GM21786 (cell line): ENCODE results near the gene PIAS1.

ENCODE experiments used
- ATAC-seq: cut with Tn5 transposase; IDR thresholded peaks from one replicate; pipeline ENCODE4 v1.9.1; 2021; ENCODE audit not compliant: unreplicated experiment

Gene PIAS1

DNA sequence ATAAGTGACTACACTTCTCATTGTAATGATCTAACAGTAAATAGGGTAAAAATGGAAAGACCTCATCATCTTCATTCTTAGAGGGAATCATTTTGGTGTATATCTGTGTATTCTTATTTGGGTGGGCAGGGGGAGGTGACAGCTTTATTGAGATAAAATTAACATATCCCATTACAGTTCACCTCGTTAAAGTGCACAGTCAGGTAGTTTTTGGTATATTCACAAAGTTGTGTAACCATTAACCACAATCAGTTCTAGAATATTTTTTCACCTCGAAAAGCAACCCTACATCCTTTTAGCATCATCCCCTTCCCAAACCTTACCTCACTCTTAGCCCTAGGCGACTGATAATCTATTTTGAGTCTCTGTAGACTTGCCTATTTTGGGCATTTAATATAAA lies 8.1 kb downstream of the PIAS1 start:
- ATAC-seq = no peak

DNA sequence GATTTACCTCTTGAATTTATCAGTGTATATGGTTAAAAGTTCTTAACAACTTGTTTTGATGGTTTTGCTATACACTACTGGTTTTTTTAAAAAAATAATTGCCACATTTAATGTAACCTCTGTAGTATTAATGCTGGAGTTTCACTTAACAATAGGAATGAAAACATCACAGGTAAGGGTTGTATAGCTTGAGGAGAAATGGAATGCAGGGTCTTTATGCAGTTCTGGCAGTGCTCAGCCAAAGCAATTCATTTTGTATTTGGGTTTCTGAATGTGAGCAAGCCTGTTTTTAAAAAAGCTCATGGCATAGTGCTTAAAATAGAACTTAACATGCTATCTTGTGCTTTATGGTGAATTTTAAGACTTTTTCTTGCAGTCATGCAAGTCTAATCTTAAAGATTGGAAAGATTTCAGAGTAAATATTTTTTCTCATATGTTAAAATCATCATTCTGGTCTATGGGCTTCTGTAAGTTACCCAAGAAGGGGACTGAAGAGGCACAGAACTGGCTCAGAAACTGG lies 8.9 kb downstream of the PIAS1 start:
- no peak for ATAC-seq

DNA sequence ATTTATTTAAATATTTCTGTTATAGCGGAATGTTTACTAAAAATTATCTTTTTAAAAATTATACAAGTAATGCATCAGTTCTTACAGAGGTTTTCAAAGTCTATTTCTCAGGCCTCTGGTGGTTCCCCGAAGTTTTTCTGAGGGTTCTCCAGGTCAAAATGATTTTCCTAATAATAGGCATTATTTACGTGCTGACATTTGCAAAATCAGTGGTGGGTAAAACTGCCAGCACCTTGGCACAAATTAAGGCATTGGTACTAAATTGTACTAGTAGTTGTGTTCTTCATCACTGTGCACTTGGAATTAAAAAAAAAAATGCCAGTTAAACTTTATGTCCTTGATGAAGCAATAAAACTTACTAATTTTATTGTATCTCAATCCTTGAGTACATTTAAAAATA lies 9.5 kb downstream of the PIAS1 start:
- no peak for ATAC-seq

DNA sequence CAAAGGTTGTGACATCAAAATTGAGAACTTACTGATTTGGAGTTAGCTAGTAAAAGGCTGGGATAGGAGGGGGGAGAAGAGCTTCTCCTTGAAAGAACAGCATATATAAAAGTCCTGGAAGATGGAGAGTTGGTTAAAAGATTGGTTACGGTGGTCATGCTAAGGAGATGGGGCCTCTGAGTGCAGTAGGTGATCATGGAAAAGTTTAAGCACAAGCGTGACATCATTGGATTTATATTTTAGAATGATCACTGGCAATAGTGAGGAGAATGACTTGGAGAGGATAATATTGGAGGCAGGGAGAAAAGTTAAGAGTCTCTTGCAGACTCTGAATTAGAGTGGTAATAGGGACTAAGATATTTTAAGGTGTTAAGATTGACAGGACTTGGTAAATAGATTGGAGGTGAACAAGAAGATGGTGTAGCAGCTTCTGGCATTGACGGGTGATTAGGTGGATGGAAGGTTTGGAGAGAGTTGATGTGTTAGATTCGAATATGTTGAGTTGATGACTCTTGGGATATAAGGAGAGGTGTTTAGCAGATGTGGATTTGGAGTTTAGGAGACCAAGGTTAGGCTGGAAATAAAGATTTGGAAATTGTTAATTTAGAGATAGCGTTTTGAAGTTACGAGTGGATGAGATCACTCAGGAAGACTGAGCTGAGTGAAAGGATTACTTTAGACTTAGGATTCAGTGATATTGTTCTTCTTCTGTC lies 19.6 kb downstream of the PIAS1 start:
- ATAC-seq = no peak

DNA sequence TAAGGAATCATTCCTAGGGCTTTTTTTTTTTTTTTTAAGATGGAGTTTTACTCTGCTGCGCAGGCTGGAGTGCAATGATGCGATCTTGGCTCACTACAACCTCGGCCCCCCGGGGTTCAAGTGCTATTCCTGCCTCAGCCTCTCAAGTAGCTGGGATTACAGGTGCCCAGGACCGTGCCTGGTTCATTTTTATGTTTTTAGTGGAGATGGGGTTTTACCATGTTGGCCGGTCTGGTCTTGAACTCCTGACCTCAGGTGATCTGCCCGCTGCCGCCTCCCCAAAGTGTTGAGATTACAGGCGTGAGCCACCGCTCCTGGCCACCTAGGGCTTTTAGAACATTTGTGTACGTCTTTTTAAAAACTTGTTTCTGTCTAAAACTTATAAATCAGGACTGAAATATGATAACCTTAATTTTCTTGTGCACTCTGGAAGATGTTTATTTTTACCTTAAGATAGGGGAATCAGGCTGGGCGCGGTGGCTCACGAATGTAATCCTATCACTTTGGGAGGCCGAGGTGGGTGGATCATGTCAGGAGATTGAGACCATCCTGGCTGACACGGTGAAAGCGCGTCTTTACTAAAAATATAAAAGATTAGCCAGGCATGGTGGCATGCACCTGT lies 21.8 kb downstream of the PIAS1 start:
- ATAC-seq = no peak

DNA sequence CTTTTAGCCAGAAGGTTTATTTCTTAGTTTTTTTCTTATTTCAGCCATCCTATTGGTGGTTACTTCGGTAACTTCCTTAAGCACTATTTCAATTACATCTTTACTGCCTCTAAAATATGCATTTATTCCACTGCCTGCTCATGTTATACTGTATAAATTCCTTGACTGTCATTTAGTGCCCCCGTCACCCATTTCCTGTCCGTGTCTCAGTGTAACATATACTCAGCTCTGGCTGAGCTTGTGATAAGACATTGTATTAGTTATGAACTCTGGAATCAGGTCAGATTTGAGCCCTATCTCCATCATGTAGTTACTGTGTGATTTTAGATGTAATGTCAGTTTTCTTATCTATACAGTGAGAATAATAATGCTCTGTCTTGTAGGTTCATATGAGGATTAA lies 24.2 kb downstream of the PIAS1 start:
- no peak for ATAC-seq

DNA sequence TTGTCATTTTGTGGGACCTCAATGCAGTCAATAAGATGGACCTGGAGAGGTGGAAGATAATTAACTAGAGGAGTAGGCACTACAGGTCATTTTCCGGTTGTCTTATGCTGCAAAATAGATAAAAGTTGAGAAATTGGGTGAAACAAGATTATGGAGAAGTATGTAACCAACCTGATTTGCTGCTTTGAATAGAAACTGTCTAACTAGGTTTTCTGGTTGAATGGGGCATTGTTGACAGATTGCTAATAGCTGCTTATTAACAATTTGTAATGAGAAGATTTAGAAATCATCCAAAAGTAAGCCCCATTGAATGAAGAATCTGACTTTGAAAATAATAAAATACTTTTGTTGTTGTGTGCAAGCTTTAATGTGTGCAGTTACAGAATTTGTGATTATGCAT lies 26.2 kb downstream of the PIAS1 start:
- no peak for ATAC-seq

DNA sequence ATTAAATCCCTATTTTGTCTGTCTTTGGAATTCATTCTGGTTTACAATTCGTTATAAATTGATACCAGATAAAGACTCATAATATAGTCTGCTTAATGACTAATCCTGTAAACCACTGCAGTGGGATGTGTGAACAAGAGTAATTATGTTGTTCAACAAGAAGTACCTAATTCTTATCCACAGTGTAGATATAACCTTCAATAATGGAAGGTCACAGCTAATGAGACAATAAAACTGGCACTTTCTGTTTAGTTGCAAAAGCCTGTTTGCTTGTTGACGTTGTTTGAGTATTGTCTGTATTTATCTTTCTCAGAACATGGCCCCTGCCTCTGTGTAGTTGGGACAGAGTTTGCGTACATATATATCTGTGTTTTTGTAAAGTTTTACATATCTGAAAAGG lies 26.7 kb downstream of the PIAS1 start:
- no peak for ATAC-seq

DNA sequence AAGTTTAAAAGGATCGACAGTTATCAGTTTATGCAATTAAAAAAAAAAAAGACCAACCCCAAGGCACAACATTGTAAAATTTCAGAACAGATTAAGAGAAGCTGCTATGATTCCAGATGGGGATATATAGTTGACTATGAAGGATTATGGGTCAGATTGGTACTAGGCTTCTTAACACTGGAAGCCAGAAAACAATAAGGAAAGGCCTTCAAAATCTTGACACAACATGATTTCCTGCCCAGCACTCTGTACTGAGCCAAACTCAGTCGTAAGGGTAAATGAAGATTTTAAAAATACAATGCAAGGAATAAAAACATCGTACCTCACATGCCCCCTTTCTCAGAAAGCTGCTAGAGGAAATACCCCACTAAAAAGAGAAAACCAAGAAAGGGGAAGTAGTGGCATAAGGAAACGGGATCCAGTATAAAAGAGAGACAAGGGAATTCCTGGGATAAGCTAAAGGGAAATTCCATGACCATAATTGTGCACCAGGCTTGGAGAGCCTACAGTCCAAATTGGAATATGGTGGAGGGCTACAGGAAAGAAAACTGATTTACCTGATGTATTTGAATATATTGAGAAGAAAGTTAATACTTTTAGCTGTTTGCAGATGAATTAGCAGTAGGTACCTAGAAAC lies 27.9 kb downstream of the PIAS1 start:
- no peak for ATAC-seq

DNA sequence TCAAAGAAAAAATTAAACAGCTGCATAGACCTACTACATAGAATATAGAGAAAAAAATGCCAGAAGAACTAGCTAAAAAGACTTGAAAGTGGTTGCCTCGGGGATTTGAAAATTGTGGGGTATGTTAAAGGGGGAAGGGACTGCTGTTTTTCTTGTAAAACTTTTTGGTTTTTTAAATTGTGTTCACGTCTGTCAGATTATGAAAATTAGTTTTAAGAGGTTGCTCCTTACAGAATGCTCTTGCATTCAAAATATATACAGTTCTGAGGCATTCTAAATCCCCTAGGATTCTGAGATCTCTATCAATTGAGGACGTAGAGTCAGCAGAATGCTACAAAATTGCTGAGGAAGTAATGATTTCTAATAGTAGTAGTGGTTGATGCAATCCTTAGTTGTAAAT lies 28.6 kb downstream of the PIAS1 start:
- no peak for ATAC-seq

DNA sequence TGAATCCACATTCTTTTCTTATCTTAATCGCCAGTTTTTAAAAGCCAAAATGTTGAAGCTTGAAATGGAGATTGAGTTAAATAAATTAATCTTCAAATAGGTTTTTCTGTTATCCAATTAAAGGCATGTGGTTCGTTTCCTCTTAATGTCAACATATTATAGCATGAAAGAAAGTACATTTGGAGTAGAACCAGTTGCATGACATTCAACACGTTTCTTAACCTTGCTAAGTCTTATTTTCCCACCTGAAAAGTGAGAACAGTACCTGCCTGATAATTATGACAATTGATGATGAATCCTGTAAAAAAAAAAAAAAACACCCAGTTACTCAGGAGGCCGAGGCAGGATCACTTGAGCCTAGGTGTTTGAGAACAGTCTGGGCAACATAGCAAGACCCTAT lies 29.3 kb downstream of the PIAS1 start:
- ATAC-seq = no peak

DNA sequence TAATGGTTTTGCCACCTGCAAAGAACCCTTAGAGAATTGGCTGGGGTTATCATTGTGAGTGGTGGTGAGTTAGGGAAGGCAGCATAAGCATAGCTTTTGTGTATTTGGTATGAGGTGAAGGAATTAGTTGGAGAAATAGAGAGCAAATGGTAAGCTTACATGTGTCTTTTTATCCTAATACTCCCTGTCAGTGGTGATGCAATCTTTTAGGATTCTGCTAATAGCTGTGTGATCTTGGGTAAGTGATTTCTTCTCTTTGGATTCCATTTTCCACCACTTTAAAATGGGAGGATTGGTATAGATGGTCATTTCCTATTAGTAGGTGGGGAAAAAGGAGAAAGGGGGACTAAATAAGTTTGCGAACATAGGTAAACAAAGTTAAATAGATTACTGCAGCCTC lies 30.9 kb downstream of the PIAS1 start:
- no peak for ATAC-seq

DNA sequence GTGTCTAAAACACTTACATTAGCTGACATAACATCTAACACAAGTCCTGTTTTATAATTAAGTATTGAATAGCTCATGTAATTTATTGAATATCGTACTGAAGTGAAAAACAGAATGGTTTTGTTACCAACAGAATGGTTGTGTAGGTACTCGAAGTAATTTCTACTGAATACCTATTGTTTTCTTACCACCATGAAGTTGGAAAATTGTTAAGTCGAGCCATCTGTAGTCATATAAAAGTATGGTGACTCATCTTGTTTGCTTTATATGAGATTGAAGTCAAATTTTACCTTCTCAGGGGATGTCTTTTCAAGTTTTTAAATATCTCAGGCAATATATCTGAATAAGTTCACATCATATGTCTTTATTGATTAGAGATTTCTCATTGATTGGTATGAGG lies 37.6 kb downstream of the PIAS1 start:
- ATAC-seq = no peak

DNA sequence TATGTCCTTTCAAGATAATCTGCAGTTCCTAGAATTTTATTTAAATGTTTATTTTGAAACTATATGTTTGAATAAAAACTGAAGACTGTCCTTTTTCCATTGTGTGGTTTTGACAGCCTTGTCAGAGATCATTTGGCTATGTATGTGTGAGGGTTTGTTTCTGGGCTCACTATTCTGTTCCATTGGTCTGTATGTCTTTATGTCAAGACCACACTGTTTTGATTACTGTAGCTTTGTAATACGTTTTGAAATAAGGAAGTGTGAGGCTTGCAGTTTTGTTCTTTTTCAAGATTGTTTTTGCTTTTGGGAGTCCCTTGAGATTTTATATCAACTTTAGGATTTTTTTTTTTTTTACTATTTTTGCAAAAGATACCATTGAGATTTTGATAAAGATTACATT lies 42.0 kb downstream of the PIAS1 start:
- ATAC-seq = no peak

DNA sequence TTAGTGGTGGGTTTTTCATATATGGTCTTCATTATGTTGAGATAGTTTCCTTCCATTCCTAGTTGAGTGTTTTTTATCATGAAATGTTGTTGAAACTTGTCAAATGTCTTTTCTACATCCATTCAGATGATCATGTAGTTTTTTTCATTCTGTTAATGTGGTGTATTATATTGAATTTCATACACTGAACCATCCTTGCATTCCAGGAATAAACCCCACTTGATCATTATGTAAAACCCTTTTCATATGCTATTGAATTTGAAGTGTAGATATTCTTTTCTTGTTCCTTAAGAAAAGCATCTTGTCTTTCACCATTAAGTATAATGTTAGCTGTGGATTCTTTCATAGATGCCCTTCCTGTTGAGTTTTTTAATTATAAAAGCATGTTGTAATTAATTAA lies 42.9 kb downstream of the PIAS1 start:
- ATAC-seq = no peak

DNA sequence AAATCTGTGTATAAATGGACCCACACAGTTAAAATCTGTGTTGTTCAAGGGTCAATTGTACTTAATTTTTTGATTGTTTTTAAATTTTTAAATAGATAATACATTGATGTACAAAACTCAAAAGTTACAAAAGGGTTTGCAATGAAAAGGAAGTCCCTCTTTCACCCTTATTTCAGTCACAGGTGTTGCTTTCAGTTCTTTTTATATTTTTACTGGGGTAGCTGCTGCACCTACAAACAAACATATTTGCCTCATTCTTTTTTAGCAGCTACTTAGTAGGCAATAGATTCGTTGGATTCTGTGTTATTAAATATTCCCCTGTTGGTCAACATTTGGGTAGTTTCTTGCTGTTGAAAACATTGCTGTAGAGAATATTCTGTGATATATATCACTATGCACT lies 44.4 kb downstream of the PIAS1 start:
- ATAC-seq = no peak

DNA sequence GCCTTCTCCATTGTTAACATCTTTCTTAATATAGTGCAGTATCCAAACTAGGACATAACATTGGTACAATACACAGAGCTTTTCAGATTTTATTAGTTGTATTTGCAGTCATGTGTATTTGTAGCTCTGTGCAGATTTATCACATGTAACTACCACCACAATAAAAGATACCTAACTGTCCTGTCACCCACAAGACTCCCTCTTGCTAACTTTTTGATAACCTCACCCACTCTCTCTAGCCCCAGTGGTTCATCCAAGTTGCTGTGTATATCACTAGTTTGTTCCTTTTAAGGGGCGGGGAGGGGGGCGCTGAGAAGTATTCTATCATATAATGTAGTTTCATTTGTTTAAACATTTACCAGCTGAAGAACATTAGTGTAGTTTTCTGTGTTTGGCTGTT lies 46.1 kb downstream of the PIAS1 start:
- no peak for ATAC-seq

DNA sequence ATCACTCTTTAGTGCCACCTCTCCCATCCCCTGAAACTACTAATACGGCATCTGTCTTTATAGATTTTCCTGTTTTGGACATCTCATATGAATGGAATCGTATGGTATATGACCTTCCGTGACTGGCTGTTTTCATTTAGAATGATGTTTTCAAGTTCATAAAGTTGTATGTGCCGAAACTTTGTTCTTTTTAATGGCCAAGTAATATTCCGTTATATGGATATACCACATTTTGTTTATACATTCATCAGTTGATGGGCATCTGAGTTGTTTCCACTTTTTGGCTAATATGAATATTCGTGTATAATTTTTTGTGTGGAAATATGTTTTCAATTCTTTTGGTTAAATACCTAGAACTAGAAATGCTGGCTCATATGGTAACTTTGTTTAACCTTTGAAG lies 49.5 kb downstream of the PIAS1 start:
- no peak for ATAC-seq

DNA sequence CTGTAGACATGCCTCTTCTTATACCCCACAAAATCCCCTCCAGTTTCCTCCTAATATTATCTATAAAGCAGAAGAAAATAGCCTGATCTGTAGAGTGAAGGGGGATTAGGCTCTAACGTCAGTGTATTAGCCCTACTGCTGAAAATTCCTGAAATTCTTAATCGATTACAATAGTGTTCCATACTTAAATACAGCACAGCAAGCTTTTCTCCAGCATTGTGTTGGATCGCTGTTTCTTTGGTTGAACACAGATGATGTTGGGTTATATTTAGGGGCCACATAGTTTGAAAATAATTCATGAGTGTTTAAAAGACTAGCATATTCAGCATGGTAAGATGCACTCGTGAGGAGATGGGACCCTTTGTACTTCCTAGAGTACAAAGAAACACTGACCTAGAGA lies 52.5 kb downstream of the PIAS1 start:
- ATAC-seq = no peak

DNA sequence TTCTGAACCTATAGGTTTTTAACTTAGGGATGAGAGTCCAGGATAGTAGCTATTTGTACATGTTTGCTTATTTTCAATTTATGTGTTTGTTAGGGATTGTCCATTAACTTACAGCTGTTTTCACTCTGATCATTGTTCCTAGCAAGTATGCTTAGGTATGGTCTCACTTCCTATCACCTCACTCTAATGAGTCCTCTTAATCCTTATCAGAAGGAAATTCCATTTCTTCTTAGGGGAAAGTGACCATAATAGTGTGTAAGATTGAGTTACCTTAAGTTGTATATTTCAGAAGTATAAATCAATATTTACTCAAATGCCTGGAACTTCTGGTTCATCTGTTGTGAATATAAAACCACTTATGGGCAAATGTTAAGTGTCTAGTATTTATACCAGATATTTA lies 53.0 kb downstream of the PIAS1 start:
- ATAC-seq = no peak

DNA sequence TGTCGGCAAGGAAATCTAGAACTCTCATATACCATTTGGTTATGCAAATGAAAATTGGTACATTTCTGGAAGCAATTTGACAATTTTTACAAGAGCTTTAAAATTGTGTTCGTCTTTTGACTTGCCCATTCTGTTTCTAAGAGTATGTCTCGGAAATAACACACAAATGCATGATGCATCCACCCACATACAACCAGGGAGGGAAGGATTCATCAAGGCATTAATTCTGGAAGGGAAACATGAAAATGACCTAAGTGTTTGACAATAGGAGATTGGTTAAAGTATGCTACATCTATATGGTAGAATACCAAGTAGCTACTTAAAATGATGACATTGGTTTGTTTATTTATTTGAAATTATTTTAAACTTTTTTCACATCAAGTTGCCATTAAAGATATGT lies 58.6 kb downstream of the PIAS1 start:
- no peak for ATAC-seq

DNA sequence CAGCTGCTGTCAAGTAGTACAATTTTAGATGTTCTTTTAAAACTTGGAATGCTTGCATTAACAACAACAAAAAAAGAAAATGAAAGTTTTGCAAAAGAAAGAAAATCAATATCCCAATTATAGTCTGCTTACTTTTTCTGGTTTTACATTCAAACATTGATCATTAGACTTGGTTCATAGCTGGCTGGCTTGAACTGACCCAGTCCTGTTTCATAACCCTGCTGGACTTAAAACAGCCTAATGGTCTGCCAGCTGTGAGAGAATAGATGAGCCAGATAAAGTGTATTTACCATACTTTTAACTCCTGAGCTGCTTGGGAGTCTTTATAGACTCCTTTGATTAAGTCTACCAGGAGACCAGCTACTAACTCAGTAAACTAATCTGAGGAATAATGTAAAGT lies 59.2 kb downstream of the PIAS1 start:
- no peak for ATAC-seq
